Measurements from ENCODE around the gene ATXN7L1.

GRCh38 chr7:105788356-105788755 is 88.0 kb downstream of the ATXN7L1 start:
- TF ChIP-seq CTCF (IDR thresholded peaks at IDR 0.05) (no peak), POLR2A (IDR thresholded peaks at IDR 0.05) (no peak)
